PC-9 (cell line): ENCODE data around the gene HS3ST4. TPM values are rescaled to one million over a fixed set of nuclear protein-coding genes. Genes with fewer than 3 reads are reported as not detected.

Experiments used
- BruUV-seq: library from RNA; stranded (reverse); fragments of 400-500 nt; replicated peaks from 2 replicates; lab custom pipeline; 2021; lab: Mats Ljungman, UMichigan
- CTCF ChIA-PET: fragments of 300-600 bp; sonication (Branson Sonifier 250); formaldehyde crosslinking; loops from one replicate; lab custom pipeline; 2022; ENCODE audit warnings: antibody characterized with exemption; lab: Charles Lee
- POLR2A ChIA-PET: fragments of 300-600 bp; sonication (Branson Sonifier 250); formaldehyde crosslinking; loops from one replicate; lab custom pipeline; 2022; ENCODE audit warnings: antibody characterized with exemption; ENCODE audit not compliant: unreplicated experiment; lab: Charles Lee
- DNase-seq, 2 experiments: peaks; one replicate each; pipeline versions ENCODE4 v3.0.0 to v3.0.0-alpha.2; 2015 to 2022; ENCODE audit warnings: mixed read lengths in 1 of 2
- H2AFZ ChIP-seq: fragments of 200-600 bp; sonication (generic); 2 replicates; pipeline ENCODE4 v1.8.1; 2017; ENCODE audit warnings: antibody characterized with exemption
- H3F3A ChIP-seq: fragments of 200-600 bp; sonication (generic); 2 replicates; pipeline ENCODE4 v1.8.1; 2017; ENCODE audit warnings: antibody characterized with exemption, mild to moderate bottlenecking, low read depth; ENCODE audit not compliant: insufficient read depth
- H3K27ac ChIP-seq: fragments of 200-600 bp; sonication (generic); 2 replicates; pipeline ENCODE4 v1.6.1; 2016; ENCODE audit warnings: mixed run types
- H3K27me3 ChIP-seq: fragments of 200-600 bp; sonication (generic); 2 replicates; pipeline ENCODE4 v1.6.1; 2016; ENCODE audit warnings: low read depth, mixed run types; ENCODE audit not compliant: insufficient read depth
- H3K36me3 ChIP-seq: fragments of 200-600 bp; sonication (generic); 2 replicates; pipeline ENCODE4 v1.6.1; 2016; ENCODE audit warnings: low read depth, mixed run types
- H3K4me1 ChIP-seq: fragments of 200-600 bp; sonication (generic); replicated peaks from 2 replicates; pipeline ENCODE4 v1.6.1; 2016; ENCODE audit warnings: mixed run types; ENCODE audit not compliant: insufficient read depth
- H3K4me2 ChIP-seq: fragments of 200-600 bp; sonication (generic); 2 replicates; pipeline ENCODE4 v1.6.1; 2017; ENCODE audit warnings: mixed run types
- H3K4me3 ChIP-seq: fragments of 200-600 bp; sonication (generic); 2 replicates; pipeline ENCODE4 v1.6.1; 2016; ENCODE audit warnings: mixed run types
- H3K79me2 ChIP-seq: fragments of 200-600 bp; sonication (generic); 2 replicates; pipeline ENCODE4 v1.6.1; 2017; ENCODE audit warnings: low read depth, mixed run types
- H3K9me2 ChIP-seq: fragments of 200-600 bp; sonication (generic); 2 replicates; pipeline ENCODE4 v1.8.1; 2017; ENCODE audit warnings: mild to moderate bottlenecking; ENCODE audit not compliant: insufficient read depth
- H3K9me3 ChIP-seq: fragments of 200-600 bp; sonication (generic); 2 replicates; pipeline ENCODE4 v1.8.1; 2016; ENCODE audit warnings: low read depth; ENCODE audit not compliant: insufficient read depth
- H4K20me1 ChIP-seq: fragments of 200-600 bp; sonication (generic); 2 replicates; pipeline ENCODE4 v1.8.1; 2017; ENCODE audit not compliant: insufficient read depth
- CTCF ChIP-seq: fragments of 200-600 bp; sonication (generic); conservative IDR thresholded peaks from 2 replicates; pipeline ENCODE4 v1.6.1; 2017; ENCODE audit warnings: mixed run types, antibody characterized with exemption, mild to moderate bottlenecking, moderate library complexity
- EZH2 ChIP-seq: fragments of 200-600 bp; sonication (generic); IDR thresholded peaks from 2 replicates; pipeline ENCODE4 v1.8.0; 2017; ENCODE audit warnings: antibody characterized with exemption, low read depth
- intact Hi-C: fragments of 100-400 bp; cut with micrococcal nuclease; formaldehyde crosslinking; loops from one replicate; pipeline ENCODE4 v1.10.0; 2022; ENCODE audit not compliant: unreplicated experiment
- total RNA-seq: library from RNA; stranded (reverse); gene quantifications from 2 replicates; pipeline ENCODE4 v1.2.3, GENCODE V29; 2021

HS3ST4 gene
- total RNA-seq, 1 experiment from 2014 or later: not detected

- Histone ChIP-seq H3K36me3 (no peaks in the 10 kb centered on the region), H3K27ac (no peak overlapping the region), H4K20me1 (no peaks in the 10 kb centered on the region; the same call in 1 of the 2 replicates), H2AFZ (no peak overlapping the region), H3F3A (no peaks in the 10 kb centered on the region), H3K4me2 (no peak overlapping the region), H3K27me3 (no peaks in the 10 kb centered on the region), H3K9me2 (no peaks in the 10 kb centered on the region), H3K79me2 (no peaks in the 10 kb centered on the region), H3K9me3 (no peaks in the 10 kb centered on the region), H3K4me3 (no peak overlapping the region), H3K4me1 (no peaks in the 10 kb centered on the region)
- no peak for DNase-seq
- intact Hi-C loops: no loop called here
- TF ChIP-seq EZH2 (no peak), CTCF (no peak)
- ChIA-PET CTCF (no interaction called here), POLR2A (no interaction called here)
- no TSS peak for BruUV-seq
Measured at GRCh38 chr16:25854141-25854540, 162.4 kb downstream of the HS3ST4 start.

- POLR2A ChIA-PET: no interaction called here
- H3K9me2 ChIP-seq: no peaks in the 10 kb centered on the region
- no peaks in the 10 kb centered on the region for H3F3A ChIP-seq
- no peaks in the 10 kb centered on the region for H3K27me3 ChIP-seq
- H3K79me2 ChIP-seq: no peaks in the 10 kb centered on the region
- CTCF ChIA-PET: interaction anchor here (0.6 kb wide), 1 partner anchor 8 kb away, joined by 7 read pairs; no protein-coding TSS in a partner anchor
- no TSS peak for BruUV-seq
- H3K4me2 ChIP-seq: no peak overlapping the region
- H3K4me3 ChIP-seq: no peak overlapping the region
- TF ChIP-seq CTCF (no peak), EZH2 (no peak)
- no peaks in the 10 kb centered on the region for H3K4me1 ChIP-seq
- no peak for DNase-seq
- no peaks in the 10 kb centered on the region for H3K9me3 ChIP-seq
- H4K20me1 ChIP-seq: no peaks in the 10 kb centered on the region; the same call in 1 of the 2 replicates
- intact Hi-C loops: no loop called here
- H3K36me3 ChIP-seq: no peaks in the 10 kb centered on the region
- no peak overlapping the region for H2AFZ ChIP-seq
- H3K27ac ChIP-seq: no peak overlapping the region
Measured at GRCh38 chr16:25855063-25855462, 163.3 kb downstream of the HS3ST4 start.

GRCh38 chr16:25855818-25856217 lies 164.1 kb downstream of the HS3ST4 start:
- Histone ChIP-seq H3K4me2 (no peak overlapping the region), H2AFZ (no peak overlapping the region), H4K20me1 (no peaks in the 10 kb centered on the region), H3K4me1 (no peaks in the 10 kb centered on the region), H3F3A (no peaks in the 10 kb centered on the region), H3K9me2 (no peaks in the 10 kb centered on the region), H3K79me2 (no peaks in the 10 kb centered on the region), H3K27me3 (no peaks in the 10 kb centered on the region), H3K36me3 (no peaks in the 10 kb centered on the region), H3K9me3 (no peaks in the 10 kb centered on the region), H3K27ac (no peak overlapping the region), H3K4me3 (no peak overlapping the region)
- POLR2A ChIA-PET: no interaction called here
- no TSS peak for BruUV-seq
- CTCF ChIA-PET: no interaction called here
- DNase-seq: no peak
- TF ChIP-seq EZH2: no peak
- TF ChIP-seq CTCF: no peak
- intact Hi-C loops: no loop called here
